OCI-LY3 (cell line): ENCODE data around the gene HIVEP2.

ENCODE experiments used
- EZH2phosphoT487 ChIP-seq: fragments of 200-600 bp; shearing (Covaris generic); IDR thresholded peaks from 2 replicates; pipeline ENCODE4 v1.6.1; 2018; ENCODE audit warnings: antibody characterized with exemption, mixed run types, low read depth
- TF ChIP-seq, protein P1 (sequence below): fragments of 200-600, 300-600 bp; sonication (generic); IDR thresholded peaks from 2 replicates; pipeline ENCODE4 v1.5.1; 2014; ENCODE audit warnings: antibody characterized with exemption, low read length, low read depth

DNA sequence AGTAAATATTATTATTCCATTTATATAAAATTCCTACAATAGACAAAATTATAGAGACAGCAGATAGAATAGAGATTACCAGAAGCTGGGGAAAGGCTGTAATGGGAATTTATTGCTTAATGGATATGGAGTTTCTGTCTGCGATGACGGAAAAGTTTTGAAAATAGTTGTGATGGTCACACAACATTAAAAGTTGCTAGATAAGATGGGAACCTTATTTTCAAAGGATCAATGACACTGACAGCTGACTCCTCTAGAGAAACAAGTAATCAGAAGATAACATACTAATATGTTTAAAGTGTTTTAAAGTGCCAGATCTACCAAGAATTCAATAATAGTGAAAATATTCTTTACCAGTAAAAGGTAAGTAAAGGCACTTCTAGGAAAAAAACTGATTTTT lies 236.3 kb downstream of the HIVEP2 start:
- TF ChIP-seq, protein P1, sequence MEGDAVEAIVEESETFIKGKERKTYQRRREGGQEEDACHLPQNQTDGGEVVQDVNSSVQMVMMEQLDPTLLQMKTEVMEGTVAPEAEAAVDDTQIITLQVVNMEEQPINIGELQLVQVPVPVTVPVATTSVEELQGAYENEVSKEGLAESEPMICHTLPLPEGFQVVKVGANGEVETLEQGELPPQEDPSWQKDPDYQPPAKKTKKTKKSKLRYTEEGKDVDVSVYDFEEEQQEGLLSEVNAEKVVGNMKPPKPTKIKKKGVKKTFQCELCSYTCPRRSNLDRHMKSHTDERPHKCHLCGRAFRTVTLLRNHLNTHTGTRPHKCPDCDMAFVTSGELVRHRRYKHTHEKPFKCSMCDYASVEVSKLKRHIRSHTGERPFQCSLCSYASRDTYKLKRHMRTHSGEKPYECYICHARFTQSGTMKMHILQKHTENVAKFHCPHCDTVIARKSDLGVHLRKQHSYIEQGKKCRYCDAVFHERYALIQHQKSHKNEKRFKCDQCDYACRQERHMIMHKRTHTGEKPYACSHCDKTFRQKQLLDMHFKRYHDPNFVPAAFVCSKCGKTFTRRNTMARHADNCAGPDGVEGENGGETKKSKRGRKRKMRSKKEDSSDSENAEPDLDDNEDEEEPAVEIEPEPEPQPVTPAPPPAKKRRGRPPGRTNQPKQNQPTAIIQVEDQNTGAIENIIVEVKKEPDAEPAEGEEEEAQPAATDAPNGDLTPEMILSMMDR = no peak
- no peak for TF ChIP-seq EZH2phosphoT487
